Right lobe of liver (tissue), 4 donors: ENCODE measurements around the gene GDPD4.

Source experiments
- POLR2A ChIP-seq: fragments of 450-650 bp; IDR thresholded peaks from one replicate; pipeline ENCODE4 v1.6.1; 2017; ENCODE audit warnings: antibody characterized with exemption, mild to moderate bottlenecking
- TF ChIP-seq, protein P1 (sequence below), 4 donors: fragments of 200-600 bp in 3 of 4; fragments of 450-650 bp in 1 of 4; IDR thresholded peaks; one replicate each; pipeline versions ENCODE4 v1.5.1 to v1.8.0; 2016 to 2022; ENCODE audit warnings: antibody characterized with exemption in 4 of 4, mild to moderate bottlenecking in 2 of 4
- donor health status: DM: no; HTN: no; CAD: no.
- donor health status: DM: no; HTN: no; CAD: no.
- donor health status: DM: no; HTN: yes; CAD: no.

- TF ChIP-seq, protein P1, sequence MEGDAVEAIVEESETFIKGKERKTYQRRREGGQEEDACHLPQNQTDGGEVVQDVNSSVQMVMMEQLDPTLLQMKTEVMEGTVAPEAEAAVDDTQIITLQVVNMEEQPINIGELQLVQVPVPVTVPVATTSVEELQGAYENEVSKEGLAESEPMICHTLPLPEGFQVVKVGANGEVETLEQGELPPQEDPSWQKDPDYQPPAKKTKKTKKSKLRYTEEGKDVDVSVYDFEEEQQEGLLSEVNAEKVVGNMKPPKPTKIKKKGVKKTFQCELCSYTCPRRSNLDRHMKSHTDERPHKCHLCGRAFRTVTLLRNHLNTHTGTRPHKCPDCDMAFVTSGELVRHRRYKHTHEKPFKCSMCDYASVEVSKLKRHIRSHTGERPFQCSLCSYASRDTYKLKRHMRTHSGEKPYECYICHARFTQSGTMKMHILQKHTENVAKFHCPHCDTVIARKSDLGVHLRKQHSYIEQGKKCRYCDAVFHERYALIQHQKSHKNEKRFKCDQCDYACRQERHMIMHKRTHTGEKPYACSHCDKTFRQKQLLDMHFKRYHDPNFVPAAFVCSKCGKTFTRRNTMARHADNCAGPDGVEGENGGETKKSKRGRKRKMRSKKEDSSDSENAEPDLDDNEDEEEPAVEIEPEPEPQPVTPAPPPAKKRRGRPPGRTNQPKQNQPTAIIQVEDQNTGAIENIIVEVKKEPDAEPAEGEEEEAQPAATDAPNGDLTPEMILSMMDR (IDR thresholded peaks at IDR 0.05) = no peak
- TF ChIP-seq POLR2A = no peak
Measured at GRCh38 chr11:77188633-77189491, 112.6 kb downstream of the GDPD4 start.
